CD14-positive monocyte (primary cell): ENCODE measurements around the gene DHX32. TPM values are rescaled to one million over a fixed set of nuclear protein-coding genes. Genes with fewer than 3 reads are reported as not detected.
A peak's percentile ranks its signal among the peaks of the same experiment; 100 is the strongest.

ENCODE experiments used
- DNase-seq, 3 donors: peaks; one replicate each; pipeline ENCODE4 v3.0.0-alpha.2; 2011 to 2022
- H2AFZ ChIP-seq: 2 replicates; pipeline ENCODE4 v1.6.0; 2012; ENCODE audit warnings: mild to moderate bottlenecking, low read depth, low read length, inconsistent platforms; ENCODE audit not compliant: insufficient read depth, poor library complexity, severe bottlenecking
- H3K27ac ChIP-seq, 2 donors: 1 replicate in 1 of 2; 2 replicates in 1 of 2; pipeline ENCODE4 v1.5.1; 2012 to 2013; ENCODE audit warnings: low read length in 2 of 2, control low read depth in 1 of 2, inconsistent platforms in 1 of 2, low read depth in 1 of 2, mild to moderate bottlenecking in 1 of 2
- H3K27me3 ChIP-seq, 2 donors: one replicate each; pipeline versions ENCODE4 v1.6.0 to v1.6.1; 2011 to 2013; ENCODE audit warnings: low read length in 2 of 2; ENCODE audit not compliant: control insufficient read depth in 2 of 2, insufficient read depth in 2 of 2
- H3K36me3 ChIP-seq, 2 donors: replicated peaks in 1 of 2; 1 replicate in 1 of 2; 2 replicates in 1 of 2; pipeline versions ENCODE4 v1.5.1 to v1.6.1; 2012 to 2013; ENCODE audit warnings: low read length in 2 of 2, control low read depth in 1 of 2, inconsistent platforms in 1 of 2, mild to moderate bottlenecking in 1 of 2; ENCODE audit not compliant: insufficient read depth in 2 of 2, control insufficient read depth in 1 of 2
- H3K4me1 ChIP-seq, 2 donors: 1 replicate in 1 of 2; 2 replicates in 1 of 2; pipeline versions ENCODE4 v1.5.1 to v1.6.1; 2012 to 2013; ENCODE audit warnings: low read length in 2 of 2, control low read depth in 1 of 2, inconsistent platforms in 1 of 2, mild to moderate bottlenecking in 1 of 2, moderate library complexity in 1 of 2; ENCODE audit not compliant: insufficient read depth in 2 of 2, control insufficient read depth in 1 of 2
- H3K4me2 ChIP-seq: replicated peaks from 2 replicates; pipeline ENCODE3; 2012; ENCODE audit warnings: low read length, moderate library complexity, mild to moderate bottlenecking; ENCODE audit not compliant: poor library complexity, severe bottlenecking; ENCODE audit errors: extremely low read depth
- H3K4me3 ChIP-seq, 3 experiments: fragments of 200-600 bp in 1 of 3; sonication (generic) in 1 of 3; replicated peaks in 1 of 3; 1 replicate in 2 of 3; 2 replicates in 1 of 3; pipeline ENCODE4 v1.5.1; 2011 to 2013; ENCODE audit warnings: low read length in 3 of 3, mild to moderate bottlenecking in 3 of 3, control low read depth in 2 of 3, low read depth in 2 of 3, inconsistent platforms in 1 of 3, moderate library complexity in 1 of 3
- H3K79me2 ChIP-seq: 2 replicates; pipeline ENCODE4 v1.6.0; 2012; ENCODE audit warnings: mild to moderate bottlenecking, control low read depth, inconsistent platforms, low read length, moderate library complexity; ENCODE audit not compliant: insufficient read depth
- H3K9ac ChIP-seq: 2 replicates; pipeline ENCODE4 v1.6.0; 2017; ENCODE audit warnings: low read length, mild to moderate bottlenecking; ENCODE audit not compliant: insufficient read depth, poor library complexity, severe bottlenecking
- H3K9me3 ChIP-seq, 2 donors: replicated peaks in 1 of 2; 1 replicate in 1 of 2; 2 replicates in 1 of 2; pipeline versions ENCODE4 v1.5.1 to v1.6.1; 2012 to 2013; ENCODE audit warnings: low read length in 2 of 2, control low read depth in 1 of 2; ENCODE audit not compliant: control insufficient read depth in 1 of 2, insufficient read depth in 1 of 2
- H4K20me1 ChIP-seq: 2 replicates; pipeline ENCODE4 v1.6.0; 2012; ENCODE audit warnings: mild to moderate bottlenecking, low read length, control low read depth, moderate library complexity; ENCODE audit not compliant: insufficient read depth
- H3K27ac Mint-ChIP-seq, 7 donors: one replicate each; pipeline ENCODE4 v1.8.0; 2020; ENCODE audit warnings: mild to moderate bottlenecking in 7 of 7, mixed read lengths in 7 of 7, moderate library complexity in 6 of 7, inconsistent platforms in 2 of 7
- H3K27me3 Mint-ChIP-seq, 3 donors: one replicate each; pipeline ENCODE4 v1.8.0; 2021 to 2022; ENCODE audit warnings: low read depth in 3 of 3, mild to moderate bottlenecking in 3 of 3, mixed read lengths in 3 of 3, moderate library complexity in 3 of 3, inconsistent platforms in 1 of 3
- H3K36me3 Mint-ChIP-seq, 2 donors: one replicate each; pipeline ENCODE4 v1.8.0; 2020; ENCODE audit warnings: mixed read lengths in 2 of 2, inconsistent platforms in 1 of 2, mild to moderate bottlenecking in 1 of 2
- H3K4me1 Mint-ChIP-seq: one replicate; pipeline ENCODE4 v1.8.0; 2020; ENCODE audit warnings: mild to moderate bottlenecking, mixed read lengths
- H3K4me3 Mint-ChIP-seq, 2 donors: one replicate each; pipeline ENCODE4 v1.8.0; 2020; ENCODE audit warnings: mild to moderate bottlenecking in 2 of 2, mixed read lengths in 2 of 2, moderate library complexity in 1 of 2
- H3K9me3 Mint-ChIP-seq, 7 donors: one replicate each; pipeline ENCODE4 v1.8.0; 2020 to 2022; ENCODE audit warnings: mixed read lengths in 7 of 7, mild to moderate bottlenecking in 6 of 7, moderate library complexity in 6 of 7, inconsistent platforms in 2 of 7
- WGBS: methylation state at CpG from one replicate; pipeline ENCODE4 v1.1.5; 2013; ENCODE audit warnings: missing lambda C conversion rate; ENCODE audit not compliant: insufficient coverage; 5-methylcytosine and 5-hydroxymethylcytosine counted together
- intact Hi-C, 2 donors: fragments of 100-400 bp; cut with micrococcal nuclease; formaldehyde crosslinking; loops; one replicate each; pipeline versions ENCODE4 v1.15.0 to v1.15.1; 2023
- polyA plus RNA-seq, 3 donors: library from polyadenylated mRNA; depleted of rRNA in 1 of 3; unstranded in 2 of 3; stranded (reverse) in 1 of 3; fragments of 300-500 nt in 2 of 3; fragments of >200 nt in 1 of 3; fragmentation: Illumina TruSeq in 2 of 3; gene quantifications; 1 replicate in 2 of 3; 2 replicates in 1 of 3; pipeline ENCODE4 v1.2.3, GENCODE V29; 2012 to 2021
- TF ChIP-seq, protein P1 (sequence below): fragments of 200-600 bp; IDR thresholded peaks from one replicate; pipeline ENCODE4 v1.8.0; 2022; ENCODE audit warnings: antibody characterized with exemption, mild to moderate bottlenecking

The DHX32 gene
- polyA plus RNA-seq, 3 donors = 6.0 to 20.5 (median 16.4) TPM

DNA sequence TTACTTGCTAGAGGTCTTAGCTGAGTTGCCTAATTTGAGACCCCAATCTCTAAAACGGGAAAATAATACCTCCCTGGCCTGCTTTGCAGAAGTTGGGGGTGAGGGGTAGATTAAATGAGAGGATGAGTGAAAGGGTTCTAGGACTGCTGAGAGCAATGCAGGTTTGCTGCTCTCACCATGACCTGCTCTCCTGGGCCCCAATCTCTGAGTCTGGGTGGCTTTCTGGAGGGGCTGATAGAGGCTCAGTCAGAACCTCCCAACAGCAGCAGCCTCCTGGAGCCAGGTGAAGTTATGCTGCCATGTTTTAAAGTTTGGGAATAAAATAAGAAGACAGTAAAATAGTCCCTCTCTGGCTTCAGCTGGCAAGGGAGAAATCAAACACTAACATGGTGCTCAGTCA, 65.3 kb downstream of the DHX32 start:
- no peaks in the 10 kb centered on the region for H3K4me1 ChIP-seq
- WGBS = no CpG with 5 or more reads among the region's 1 CpG
- Mint-ChIP-seq H3K27me3 (peaks cover 0 to 1% (median 0%) of the 10 kb centered on the region in 3 donors), H3K9me3 (no peaks in the 10 kb centered on the region), H3K4me3 (no peak overlapping the region), H3K27ac (peak overlapping the region in 1 of 7 donors; percentile 21), H3K4me1 (peaks cover 1% of the 10 kb centered on the region), H3K36me3 (peaks cover 38 to 42% of the 10 kb centered on the region in 2 donors)
- intact Hi-C loops = loop anchor here in 1 of 2 donors (5.0 kb wide), 1 partner anchor 83 kb away; no protein-coding TSS in a partner anchor
- no peak overlapping the region for H3K4me2 ChIP-seq
- H3K36me3 ChIP-seq = peaks cover 32 to 41% of the 10 kb centered on the region in 2 donors
- no peak overlapping the region for H3K27ac ChIP-seq
- H3K9me3 ChIP-seq = no peaks in the 10 kb centered on the region
- no peak for DNase-seq
- no peak overlapping the region for H3K9ac ChIP-seq
- H4K20me1 ChIP-seq = no peaks in the 10 kb centered on the region
- no peak overlapping the region for H3K4me3 ChIP-seq
- no peak overlapping the region for H2AFZ ChIP-seq
- no peaks in the 10 kb centered on the region for H3K79me2 ChIP-seq
- TF ChIP-seq, protein P1, sequence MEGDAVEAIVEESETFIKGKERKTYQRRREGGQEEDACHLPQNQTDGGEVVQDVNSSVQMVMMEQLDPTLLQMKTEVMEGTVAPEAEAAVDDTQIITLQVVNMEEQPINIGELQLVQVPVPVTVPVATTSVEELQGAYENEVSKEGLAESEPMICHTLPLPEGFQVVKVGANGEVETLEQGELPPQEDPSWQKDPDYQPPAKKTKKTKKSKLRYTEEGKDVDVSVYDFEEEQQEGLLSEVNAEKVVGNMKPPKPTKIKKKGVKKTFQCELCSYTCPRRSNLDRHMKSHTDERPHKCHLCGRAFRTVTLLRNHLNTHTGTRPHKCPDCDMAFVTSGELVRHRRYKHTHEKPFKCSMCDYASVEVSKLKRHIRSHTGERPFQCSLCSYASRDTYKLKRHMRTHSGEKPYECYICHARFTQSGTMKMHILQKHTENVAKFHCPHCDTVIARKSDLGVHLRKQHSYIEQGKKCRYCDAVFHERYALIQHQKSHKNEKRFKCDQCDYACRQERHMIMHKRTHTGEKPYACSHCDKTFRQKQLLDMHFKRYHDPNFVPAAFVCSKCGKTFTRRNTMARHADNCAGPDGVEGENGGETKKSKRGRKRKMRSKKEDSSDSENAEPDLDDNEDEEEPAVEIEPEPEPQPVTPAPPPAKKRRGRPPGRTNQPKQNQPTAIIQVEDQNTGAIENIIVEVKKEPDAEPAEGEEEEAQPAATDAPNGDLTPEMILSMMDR = no peak
- no peaks in the 10 kb centered on the region for H3K27me3 ChIP-seq

DNA sequence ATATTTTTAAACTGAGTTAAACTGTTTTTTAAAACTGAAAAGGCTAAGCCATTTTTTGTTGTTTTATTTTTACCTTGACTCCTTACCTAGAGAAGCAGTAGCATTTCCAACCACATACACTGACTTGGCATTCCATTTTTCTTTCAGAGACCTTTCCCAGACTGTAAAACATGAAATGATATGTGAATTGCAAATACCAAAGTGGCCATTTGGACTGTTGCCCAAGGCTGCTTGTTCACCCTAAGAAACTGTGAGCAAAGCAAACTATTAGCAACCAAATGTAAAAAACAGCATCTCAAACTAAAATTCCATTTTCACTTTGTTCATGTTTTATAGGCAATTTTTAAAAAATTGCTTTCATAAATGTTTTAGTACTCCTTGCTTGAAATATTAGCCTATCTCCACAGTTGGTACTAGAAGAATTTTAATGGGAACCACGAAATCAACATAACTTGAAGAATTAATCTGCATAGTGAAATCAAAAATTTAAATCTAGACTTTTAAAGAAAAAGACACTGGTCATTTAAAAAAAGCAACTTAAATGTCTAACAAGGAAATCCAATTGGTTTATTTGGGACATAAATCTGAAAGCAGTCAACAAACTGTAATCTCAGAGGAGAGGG, 68.9 kb downstream of the DHX32 start:
- Histone ChIP-seq H3K4me1 (no peaks in the 10 kb centered on the region), H3K79me2 (no peaks in the 10 kb centered on the region), H2AFZ (no peak overlapping the region), H4K20me1 (no peaks in the 10 kb centered on the region), H3K27me3 (no peaks in the 10 kb centered on the region), H3K27ac (no peak overlapping the region), H3K36me3 (peaks cover 49 to 73% of the 10 kb centered on the region in 2 donors), H3K9me3 (no peaks in the 10 kb centered on the region), H3K4me3 (no peak overlapping the region), H3K9ac (no peak overlapping the region), H3K4me2 (no peak overlapping the region)
- Mint-ChIP-seq H3K36me3 (peaks cover 57 to 59% of the 10 kb centered on the region in 2 donors), H3K9me3 (peaks cover 0 to 1% (median 0%) of the 10 kb centered on the region in 7 donors), H3K27ac (no peak overlapping the region), H3K4me3 (no peak overlapping the region), H3K27me3 (peaks cover 0 to 1% (median 0%) of the 10 kb centered on the region in 3 donors), H3K4me1 (no peaks in the 10 kb centered on the region)
- WGBS = 100% methylated on average over 1 of the region's 1 CpG
- intact Hi-C loops = no loop called here
- no peak for DNase-seq
- TF ChIP-seq, protein P1 = no peak
